GM20000 (cell line): ENCODE data around the gene FBXO42.

ENCODE experiments used
- DNase-seq: peaks from one replicate; pipeline ENCODE4 v3.0.0; 2012; ENCODE audit warnings: low spot score
- CTCF ChIP-seq: IDR thresholded peaks from 2 replicates; pipeline ENCODE4 v1.5.1; 2012; ENCODE audit warnings: mild to moderate bottlenecking, control low read depth; ENCODE audit errors: extremely low read depth, missing control alignments

The FBXO42 gene

GRCh38 chr1:16256478-16256877 lies 95.8 kb downstream of the FBXO42 start:
- DNase-seq, result no peak
- no peak for TF ChIP-seq CTCF

GRCh38 chr1:16254263-16254928 lies 97.9 kb downstream of the FBXO42 start:
- no peak for DNase-seq
- TF ChIP-seq CTCF, result no peak

- TF ChIP-seq CTCF, result no peak
- no peak for DNase-seq
Observed at GRCh38 chr1:16253332-16253922, 98.9 kb downstream of the FBXO42 start.

GRCh38 chr1:16252912-16253311 lies 99.4 kb downstream of the FBXO42 start:
- no peak for DNase-seq
- TF ChIP-seq CTCF, result no peak

GRCh38 chr1:16251381-16251780 lies 100.9 kb downstream of the FBXO42 start:
- no peak for TF ChIP-seq CTCF

GRCh38 chr1:16250524-16251251 lies 101.6 kb downstream of the FBXO42 start:
- TF ChIP-seq CTCF, result no peak
- DNase-seq, result no peak

More at GRCh38 chr1:16251381-16251780, 100.9 kb downstream of the FBXO42 start:
- no peak for DNase-seq

- DNase-seq, result peak; percentile 7
- no peak for TF ChIP-seq CTCF
Observed at GRCh38 chr1:16249596-16250241, 102.6 kb downstream of the FBXO42 start.
